Colonic mucosa (tissue), 4 donors: Measurements from ENCODE around the gene SPSB3. TPM values are rescaled to one million over a fixed set of nuclear protein-coding genes. Genes with fewer than 3 reads are reported as not detected.

ENCODE experiments used
- DNase-seq: peaks from one replicate; pipeline ENCODE4 v3.0.0-alpha.2; 2020
- H3K27ac ChIP-seq: fragments of 200-600 bp; one replicate; pipeline ENCODE4 v1.8.0; 2021
- H3K27me3 ChIP-seq: fragments of 200-600 bp; one replicate; pipeline ENCODE4 v1.8.0; 2021
- H3K36me3 ChIP-seq: fragments of 200-600 bp; one replicate; pipeline ENCODE4 v1.8.0; 2021
- H3K4me1 ChIP-seq: fragments of 200-600 bp; one replicate; pipeline ENCODE4 v1.8.0; 2021; ENCODE audit warnings: mild to moderate bottlenecking
- H3K4me3 ChIP-seq: fragments of 200-600 bp; one replicate; pipeline ENCODE4 v1.8.0; 2021
- H3K9ac ChIP-seq, 2 donors: one replicate each; pipeline ENCODE4 v1.7.0; 2013; ENCODE audit warnings: control low read depth in 2 of 2, low read depth in 2 of 2, low read length in 2 of 2
- H3K9me3 ChIP-seq: fragments of 200-600 bp; one replicate; pipeline ENCODE4 v1.8.0; 2021
- intact Hi-C: fragments of 100-400 bp; cut with DNase I; formaldehyde crosslinking; loops from one replicate; pipeline ENCODE4 v1.14.1; 2022
- total RNA-seq, 2 donors: library from RNA; stranded (reverse); fragmentation: NEBNext Ultra II Directional in 1 of 2; extraction: Animal tissue kit (Norgen Biotek cat#: 25700) in 1 of 2; gene quantifications; one replicate each; pipeline ENCODE4 v1.2.1, GENCODE V29; 2021
- TF ChIP-seq, protein P1 (sequence below): fragments of 200-600 bp; IDR thresholded peaks from one replicate; pipeline ENCODE4 v1.8.0; 2022; ENCODE audit warnings: antibody characterized with exemption, mild to moderate bottlenecking
- donor health status: healthy.
- donor health status: DM: no; HTN: no; CAD: no.
- donor health status: DM: no; HTN: no; CAD: no.

Gene SPSB3
- total RNA-seq, 2 donors from 2014 or later = 32.7 to 35.9 TPM

DNA sequence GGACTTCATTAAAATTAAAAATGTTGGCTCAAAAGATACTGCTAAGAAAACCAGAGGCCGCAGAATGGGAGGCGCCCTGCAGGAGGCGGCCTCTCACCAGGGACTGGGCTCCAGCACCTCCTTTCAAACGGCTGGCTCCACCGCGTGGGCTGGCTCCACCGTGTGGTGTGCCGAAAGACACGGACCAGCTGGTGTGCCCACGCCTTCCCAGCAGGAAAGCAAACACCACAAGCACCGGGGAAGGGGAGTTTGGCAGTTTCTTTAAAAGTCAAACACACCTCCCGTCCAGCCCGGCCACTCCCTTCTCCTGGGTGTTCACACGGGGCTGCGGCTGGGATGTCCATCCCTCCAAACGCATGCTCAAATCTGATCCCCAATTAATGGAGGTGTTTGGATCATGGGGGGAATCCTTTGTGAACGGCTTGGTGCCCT, 30.4 kb upstream of the SPSB3 start:
- intact Hi-C loops = no loop called here
- Histone ChIP-seq H3K4me3 (no peak overlapping the region), H3K9me3 (no peaks in the 10 kb centered on the region), H3K36me3 (no peaks in the 10 kb centered on the region), H3K4me1 (no peaks in the 10 kb centered on the region), H3K27me3 (no peaks in the 10 kb centered on the region), H3K27ac (no peak overlapping the region), H3K9ac (no peak overlapping the region)
- TF ChIP-seq, protein P1, sequence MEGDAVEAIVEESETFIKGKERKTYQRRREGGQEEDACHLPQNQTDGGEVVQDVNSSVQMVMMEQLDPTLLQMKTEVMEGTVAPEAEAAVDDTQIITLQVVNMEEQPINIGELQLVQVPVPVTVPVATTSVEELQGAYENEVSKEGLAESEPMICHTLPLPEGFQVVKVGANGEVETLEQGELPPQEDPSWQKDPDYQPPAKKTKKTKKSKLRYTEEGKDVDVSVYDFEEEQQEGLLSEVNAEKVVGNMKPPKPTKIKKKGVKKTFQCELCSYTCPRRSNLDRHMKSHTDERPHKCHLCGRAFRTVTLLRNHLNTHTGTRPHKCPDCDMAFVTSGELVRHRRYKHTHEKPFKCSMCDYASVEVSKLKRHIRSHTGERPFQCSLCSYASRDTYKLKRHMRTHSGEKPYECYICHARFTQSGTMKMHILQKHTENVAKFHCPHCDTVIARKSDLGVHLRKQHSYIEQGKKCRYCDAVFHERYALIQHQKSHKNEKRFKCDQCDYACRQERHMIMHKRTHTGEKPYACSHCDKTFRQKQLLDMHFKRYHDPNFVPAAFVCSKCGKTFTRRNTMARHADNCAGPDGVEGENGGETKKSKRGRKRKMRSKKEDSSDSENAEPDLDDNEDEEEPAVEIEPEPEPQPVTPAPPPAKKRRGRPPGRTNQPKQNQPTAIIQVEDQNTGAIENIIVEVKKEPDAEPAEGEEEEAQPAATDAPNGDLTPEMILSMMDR = peak; percentile 45
- DNase-seq = peak; percentile 76

DNA sequence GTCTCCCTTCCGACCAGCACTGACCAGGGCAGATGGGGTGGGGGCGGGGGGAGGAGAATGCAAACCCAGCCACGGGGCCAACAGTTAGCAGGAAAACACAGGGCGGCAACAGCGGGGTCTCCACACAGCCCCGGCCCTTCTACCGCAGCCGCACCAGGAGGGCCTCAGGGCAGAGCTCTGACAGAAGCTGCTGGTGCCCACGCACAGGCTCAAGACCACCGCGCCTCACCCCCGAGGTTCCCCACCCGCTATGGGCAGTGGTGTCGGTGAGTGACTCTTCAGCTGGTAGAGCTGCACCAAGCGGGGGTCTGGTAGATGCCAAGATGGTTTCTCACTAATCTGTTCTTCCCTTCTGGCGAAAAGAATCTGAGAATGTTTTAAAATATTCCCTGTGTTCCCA, 28.2 kb upstream of the SPSB3 start:
- intact Hi-C loops = no loop called here
- H3K9me3 ChIP-seq = no peaks in the 10 kb centered on the region
- TF ChIP-seq, protein P1 = no peak
- no peak overlapping the region for H3K9ac ChIP-seq
- no peaks in the 10 kb centered on the region for H3K4me1 ChIP-seq
- H3K4me3 ChIP-seq = no peak overlapping the region
- H3K27me3 ChIP-seq = no peaks in the 10 kb centered on the region
- H3K27ac ChIP-seq = no peak overlapping the region
- no peaks in the 10 kb centered on the region for H3K36me3 ChIP-seq
- DNase-seq = no peak

DNA sequence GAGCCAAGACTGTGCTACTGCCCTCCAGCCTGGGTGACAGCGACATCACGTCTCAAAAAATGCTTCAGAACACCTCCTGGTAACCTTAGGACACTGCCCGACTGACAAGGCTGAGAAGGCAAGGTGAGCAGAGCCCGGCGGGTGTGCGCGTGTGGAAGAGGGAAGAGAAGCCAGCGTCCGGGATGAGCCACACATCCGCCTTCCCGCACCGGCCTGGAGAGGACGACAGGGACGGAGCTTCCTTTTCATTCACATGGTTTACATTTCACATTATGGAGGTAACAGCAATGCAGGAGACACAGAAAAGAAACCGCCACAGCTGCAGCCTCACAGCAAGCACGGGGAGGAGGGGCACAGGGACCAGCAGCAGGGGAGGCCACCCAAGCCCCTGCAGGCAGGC, 27.7 kb upstream of the SPSB3 start:
- TF ChIP-seq, protein P1 = no peak
- H3K4me1 ChIP-seq = no peaks in the 10 kb centered on the region
- no peaks in the 10 kb centered on the region for H3K9me3 ChIP-seq
- DNase-seq = no peak
- H3K4me3 ChIP-seq = no peak overlapping the region
- no peaks in the 10 kb centered on the region for H3K36me3 ChIP-seq
- H3K27me3 ChIP-seq = no peaks in the 10 kb centered on the region
- no peak overlapping the region for H3K27ac ChIP-seq
- intact Hi-C loops = no loop called here
- H3K9ac ChIP-seq = no peak overlapping the region

- no peak overlapping the region for H3K4me3 ChIP-seq
- H3K4me1 ChIP-seq = no peaks in the 10 kb centered on the region
- no peak overlapping the region for H3K9ac ChIP-seq
- no peak overlapping the region for H3K27ac ChIP-seq
- H3K9me3 ChIP-seq = no peaks in the 10 kb centered on the region
- peak; percentile 40 for DNase-seq
- intact Hi-C loops = loop anchor here (10.0 kb wide), 1 partner anchor 55 kb away; no protein-coding TSS in a partner anchor
- no peaks in the 10 kb centered on the region for H3K27me3 ChIP-seq
- H3K36me3 ChIP-seq = no peaks in the 10 kb centered on the region
- TF ChIP-seq, protein P1 = no peak
Observed at GRCh38 chr16:1809281-1809801, 27.0 kb upstream of the SPSB3 start.

DNA sequence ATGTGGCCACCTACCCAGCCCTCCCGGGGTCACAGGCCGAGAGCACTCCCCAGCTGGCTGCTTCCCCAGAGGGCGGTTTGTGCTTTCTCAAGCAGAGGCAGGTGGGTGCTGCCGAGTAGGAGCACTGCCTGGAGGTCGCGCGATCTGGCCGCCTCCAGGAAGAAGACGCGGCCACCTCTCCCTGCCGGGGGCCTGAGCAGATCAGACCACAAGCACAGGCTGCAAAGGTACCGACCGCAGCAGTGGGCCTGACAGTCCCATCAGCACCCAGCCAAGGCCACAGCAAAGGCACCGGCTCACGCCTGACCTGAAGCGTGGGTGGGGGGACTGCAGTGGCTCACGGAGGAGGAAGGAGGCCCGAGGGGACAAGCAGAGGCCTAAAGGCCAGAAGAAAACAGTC, 26.3 kb upstream of the SPSB3 start:
- Histone ChIP-seq H3K36me3 (no peaks in the 10 kb centered on the region), H3K27ac (no peak overlapping the region)
- no peak for DNase-seq

More for the DNA sequence above, 26.3 kb upstream of the SPSB3 start:
- Histone ChIP-seq H3K4me3 (no peak overlapping the region), H3K9me3 (no peaks in the 10 kb centered on the region), H3K27me3 (no peaks in the 10 kb centered on the region), H3K9ac (no peak overlapping the region), H3K4me1 (no peaks in the 10 kb centered on the region)
- intact Hi-C loops = loop anchor here (10.0 kb wide), 1 partner anchor 56 kb away; no protein-coding TSS in a partner anchor
- TF ChIP-seq, protein P1 = no peak
